ENCODE data around the gene MAGOH. TPM values are rescaled to one million over a fixed set of nuclear protein-coding genes. Genes with fewer than 3 reads are reported as not detected.

The MAGOH gene
- total and polyA plus RNA-seq, 9 of the 15 experiments (the other 6 are each of a cell fraction or from before 2014, with no cell fraction given) = 102 to 342 (median 135) TPM

GRCh38 chr1:53220171-53220961, 18.0 kb downstream of the MAGOH start, which contains the start of gene CZIB (continued):
- TF ChIP-seq ZNF407 (IDR thresholded peaks at IDR 0.05; ENCODE audit: low read depth) = no peak
- TF ChIP-seq GTF2A2 (tag; IDR thresholded peaks at IDR 0.05) = no peak
- no peak for TF ChIP-seq ARHGAP35 (IDR thresholded peaks at IDR 0.05; ENCODE audit: partially characterized antibody)
- no peak; the same call in 1 of the 2 replicates for TF ChIP-seq NCOA1 (IDR thresholded peaks at IDR 0.05; ENCODE audit: low read depth)
- TF ChIP-seq ZNF586 (CRISPR knock-in tag; conservative IDR thresholded peaks at IDR 0.05) = no peak
- TF ChIP-seq CBFA2T3 (IDR thresholded peaks at IDR 0.05) = no peak; the same call in 1 of the 2 replicates
- no peak for TF ChIP-seq ZBTB8A (IDR thresholded peaks at IDR 0.05; ENCODE audit: partially characterized antibody)
- TF ChIP-seq PHTF2 (CRISPR knock-in tag; IDR thresholded peaks at IDR 0.05) = no peak
- no peak for TF ChIP-seq HIVEP1 (CRISPR knock-in tag; IDR thresholded peaks at IDR 0.05)
- no peak for TF ChIP-seq BCLAF1 (IDR thresholded peaks at IDR 0.05; ENCODE audit: borderline replicate concordance in 1 of 2, control insufficient read depth in 1 of 2, low read depth in 2 of 2, low read length in 1 of 2)
- no peak for TF ChIP-seq ZNF512 (tag; IDR thresholded peaks at IDR 0.05)

All from K562 (cell line).